H1 (cell line): ENCODE results near the gene KLB. TPM values are rescaled to one million over a fixed set of nuclear protein-coding genes. Genes with fewer than 3 reads are reported as not detected.

ENCODE experiments used
- POU5F1 ChIP-seq: IDR thresholded peaks from 2 replicates; pipeline ENCODE4 v1.6.1; 2011; ENCODE audit warnings: low read depth, mild to moderate bottlenecking, low read length, moderate library complexity
- RFX5 ChIP-seq: IDR thresholded peaks from 2 replicates; pipeline ENCODE4 v1.6.1; 2011; ENCODE audit warnings: low read depth, low read length, improper control_type of control experiment, borderline replicate concordance
- polyA plus RNA-seq, 7 experiments: library from polyadenylated mRNA; depleted of rRNA in 3 of 7; stranded (reverse) in 5 of 7; unstranded in 2 of 7; fragments of >200 nt in 5 of 7; fragments of 200-250 nt in 2 of 7; gene quantifications; 1 replicate in 5 of 7; 2 replicates in 1 of 7; 4 replicates in 1 of 7; pipeline versions ENCODE4 v1.2.1 to v1.2.3, GENCODE V29; 2011 to 2013; ENCODE audit warnings: missing spikeins in 2 of 7, mixed read lengths in 2 of 7
- total RNA-seq: library from RNA; stranded (reverse); fragmentation: NEBNext Ultra II Directional; extraction: Animal tissue kit (Norgen Biotek cat#: 25700); gene quantifications from 2 replicates; pipeline ENCODE4 v1.2.1, GENCODE V29; 2021

Gene KLB
- total and polyA plus RNA-seq, 2 of the 8 experiments (the other 6 are each of a cell fraction or from before 2014, with no cell fraction given): 0.03 TPM; not detected in 1

DNA sequence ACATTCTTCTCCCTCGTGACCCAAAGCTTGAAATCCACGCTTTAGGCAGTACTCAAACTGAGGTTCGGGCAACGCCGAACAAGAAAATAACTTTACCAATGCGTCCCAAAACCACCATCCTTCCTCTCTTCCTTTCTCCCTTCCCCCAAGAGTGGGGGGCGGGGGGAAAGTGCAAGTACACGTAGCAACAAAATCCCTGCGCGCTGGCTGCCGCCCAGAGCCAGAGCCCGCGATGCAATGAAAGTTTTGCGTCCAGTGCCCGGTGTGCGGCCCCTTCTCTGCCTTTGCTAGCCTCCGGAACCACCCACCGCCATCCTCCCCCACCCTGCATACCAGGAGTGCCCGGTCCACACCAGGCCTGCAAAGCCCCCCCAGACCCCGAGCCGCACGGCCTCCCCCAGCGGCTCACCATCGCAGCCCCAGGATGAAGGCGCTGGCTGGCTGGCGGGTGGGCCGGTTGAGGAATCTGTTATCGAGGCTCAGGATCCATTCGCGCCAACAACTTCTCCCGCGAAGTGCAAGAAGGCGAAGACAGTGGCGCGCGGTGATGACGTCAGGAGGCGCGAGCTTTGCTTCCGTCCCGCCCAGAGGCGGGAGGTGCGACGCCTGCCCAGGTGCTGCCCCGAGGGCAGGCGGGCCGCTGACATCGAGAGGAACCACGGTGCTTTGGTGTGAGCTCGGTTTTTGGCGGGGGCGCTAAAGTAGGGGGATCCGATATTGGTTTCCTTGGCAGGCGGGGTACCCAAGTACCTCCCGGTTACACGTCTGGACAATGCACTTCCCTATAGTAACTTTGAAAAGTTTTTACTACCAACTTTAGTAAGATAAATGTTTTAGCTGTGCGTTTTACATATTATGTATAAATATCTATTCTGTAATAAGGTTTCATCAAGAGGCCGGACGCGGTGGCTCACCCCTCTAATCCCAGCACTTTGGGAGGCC lies 40.6 kb upstream of the KLB start, which contains the start of gene RFC1 (continued):
- TF ChIP-seq RFX5: no peak
- no peak for TF ChIP-seq POU5F1
